Measurements from ENCODE around the gene TPO.

The TPO gene

GRCh38 chr2:1482253-1482675, 69.0 kb downstream of the TPO start:
- H3K4me3 ChIP-seq (ENCODE audit: low read length) = no peak overlapping the region
- no peak for TF ChIP-seq CTCF (conservative IDR thresholded peaks at IDR 0.05; ENCODE audit: low read depth, low read length)
- DNase-seq (ENCODE audit: low read depth) = no peak

GRCh38 chr2:1482981-1483380, 69.7 kb downstream of the TPO start:
- TF ChIP-seq CTCF (conservative IDR thresholded peaks at IDR 0.05; ENCODE audit: low read depth, low read length) = no peak
- DNase-seq (ENCODE audit: low read depth) = no peak

GRCh38 chr2:1483551-1483950, 70.3 kb downstream of the TPO start:
- no peak overlapping the region for H3K4me3 ChIP-seq (ENCODE audit: low read length)
- TF ChIP-seq CTCF (conservative IDR thresholded peaks at IDR 0.05; ENCODE audit: low read depth, low read length) = no peak
- no peak for DNase-seq (ENCODE audit: low read depth)

More at GRCh38 chr2:1482981-1483380, 69.7 kb downstream of the TPO start:
- no peak overlapping the region for H3K4me3 ChIP-seq (ENCODE audit: low read length)

- no peak overlapping the region for H3K4me3 ChIP-seq (ENCODE audit: low read length)
- no peak for DNase-seq (ENCODE audit: low read depth)
- TF ChIP-seq CTCF (conservative IDR thresholded peaks at IDR 0.05; ENCODE audit: low read depth, low read length) = no peak
Observed at GRCh38 chr2:1484131-1484884, 71.0 kb downstream of the TPO start.

GRCh38 chr2:1486670-1487069, 73.4 kb downstream of the TPO start:
- DNase-seq (ENCODE audit: low read depth) = no peak
- H3K4me3 ChIP-seq (ENCODE audit: low read length) = no peak overlapping the region
- no peak for TF ChIP-seq CTCF (conservative IDR thresholded peaks at IDR 0.05; ENCODE audit: low read depth, low read length)

GRCh38 chr2:1487758-1488157, 74.5 kb downstream of the TPO start:
- TF ChIP-seq CTCF (conservative IDR thresholded peaks at IDR 0.05; ENCODE audit: low read depth, low read length) = no peak
- H3K4me3 ChIP-seq (ENCODE audit: low read length) = no peak overlapping the region
- DNase-seq (ENCODE audit: low read depth) = no peak

GRCh38 chr2:1488181-1488671, 75.0 kb downstream of the TPO start:
- H3K4me3 ChIP-seq (ENCODE audit: low read length) = no peak overlapping the region
- DNase-seq (ENCODE audit: low read depth) = no peak

More at GRCh38 chr2:1488181-1488671, 75.0 kb downstream of the TPO start:
- no peak for TF ChIP-seq CTCF (conservative IDR thresholded peaks at IDR 0.05; ENCODE audit: low read depth, low read length)
